K562 (cell line): ENCODE data around the gene RXFP1.

Experiments used
- ESRRA ChIP-seq: fragments of 450-650 bp; IDR thresholded peaks from 2 replicates; pipeline ENCODE4 v1.6.1; 2014; ENCODE audit warnings: low read depth, mild to moderate bottlenecking, moderate library complexity, borderline replicate concordance
- GABPB2 ChIP-seq: fragments of 250-450 bp; sonication (Bioruptor Pico); conservative IDR thresholded peaks from 2 replicates; pipeline ENCODE4 v1.5.1; 2021; ENCODE audit warnings: mild to moderate bottlenecking
- LARP7 ChIP-seq: fragments of 450-650 bp; IDR thresholded peaks from 2 replicates; pipeline ENCODE4 v1.6.1; 2016
- TF ChIP-seq, protein P1 (sequence below): sonication (generic); formaldehyde crosslinking; IDR thresholded peaks from 2 replicates; pipeline ENCODE4 v1.8.0; 2022; ENCODE audit warnings: mild to moderate bottlenecking, low read depth, missing genetic modification reagents

GRCh38 chr4:158622251-158622650, 100.6 kb downstream of the RXFP1 start:
- TF ChIP-seq, protein P1, sequence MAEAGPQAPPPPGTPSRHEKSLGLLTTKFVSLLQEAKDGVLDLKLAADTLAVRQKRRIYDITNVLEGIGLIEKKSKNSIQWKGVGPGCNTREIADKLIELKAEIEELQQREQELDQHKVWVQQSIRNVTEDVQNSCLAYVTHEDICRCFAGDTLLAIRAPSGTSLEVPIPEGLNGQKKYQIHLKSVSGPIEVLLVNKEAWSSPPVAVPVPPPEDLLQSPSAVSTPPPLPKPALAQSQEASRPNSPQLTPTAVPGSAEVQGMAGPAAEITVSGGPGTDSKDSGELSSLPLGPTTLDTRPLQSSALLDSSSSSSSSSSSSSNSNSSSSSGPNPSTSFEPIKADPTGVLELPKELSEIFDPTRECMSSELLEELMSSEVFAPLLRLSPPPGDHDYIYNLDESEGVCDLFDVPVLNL (CRISPR knock-in tag): no peak
- TF ChIP-seq ESRRA: no peak
- no peak for TF ChIP-seq GABPB2 (CRISPR knock-in tag)
- TF ChIP-seq LARP7: no peak
